Heart right ventricle (tissue), 16 donors: ENCODE results near the gene SGCD. TPM values are rescaled to one million over a fixed set of nuclear protein-coding genes. Genes with fewer than 3 reads are reported as not detected.
"Not testable (repeated sequence)": the region's sequence is repeated elsewhere in the genome, so short reads cannot be mapped to it uniquely, and the experiment has no call there.

ENCODE experiments used
- ATAC-seq, 8 donors: fragments of 200-7000 bp; cut with Tn5 transposase; one replicate each; pipeline ENCODE4 v1.9.1; 2020; ENCODE audit warnings: mild to moderate bottlenecking in 8 of 8, moderate library complexity in 8 of 8, moderate number of reproducible peaks in 1 of 8
- DNase-seq, 2 donors: peaks; one replicate each; pipeline ENCODE4 v3.0.0-alpha.2; 2020
- H3K27ac ChIP-seq, 10 donors: fragments of 200-600 bp; sonication (generic) in 2 of 10; one replicate each; pipeline versions ENCODE4 v1.5.0 to v1.8.0; 2020 to 2022; ENCODE audit warnings: mild to moderate bottlenecking in 3 of 10
- H3K27me3 ChIP-seq, 7 donors: fragments of 200-600 bp; one replicate each; pipeline ENCODE4 v1.8.0; 2021 to 2022; ENCODE audit warnings: mild to moderate bottlenecking in 2 of 7
- H3K36me3 ChIP-seq, 9 donors: fragments of 200-600 bp; sonication (generic) in 1 of 9; one replicate each; pipeline versions ENCODE4 v1.5.0 to v1.8.0; 2020 to 2022; ENCODE audit warnings: mild to moderate bottlenecking in 2 of 9
- H3K4me1 ChIP-seq, 9 donors: fragments of 200-600 bp; sonication (generic) in 1 of 9; one replicate each; pipeline versions ENCODE4 v1.5.0 to v1.8.0; 2020 to 2022; ENCODE audit warnings: mild to moderate bottlenecking in 4 of 9
- H3K4me3 ChIP-seq, 10 donors: fragments of 200-600 bp; sonication (generic) in 2 of 10; one replicate each; pipeline versions ENCODE4 v1.5.0 to v1.8.0; 2020 to 2022; ENCODE audit warnings: mild to moderate bottlenecking in 7 of 10, moderate library complexity in 2 of 10
- H3K9me3 ChIP-seq, 11 donors: fragments of 200-600 bp in 10 of 11; sonication (generic) in 2 of 11; one replicate each; pipeline versions ENCODE4 v1.5.0 to v1.8.0; 2013 to 2022; ENCODE audit warnings: mild to moderate bottlenecking in 2 of 11, control low read depth in 1 of 11, moderate library complexity in 1 of 11
- WGBS, 2 donors: extraction: QIAGEN DNeasy Blood & Tissue Kit; methylation state at CpG; one replicate each; pipeline ENCODE4 v1.1.7; 2013; ENCODE audit warnings: inconsistent platforms in 1 of 2; 5-methylcytosine and 5-hydroxymethylcytosine counted together
- intact Hi-C, 10 donors: fragments of 100-400 bp; cut with DNase I; formaldehyde crosslinking; loops; one replicate each; pipeline versions ENCODE4 v1.11.1 to v1.14.2; 2022
- polyA plus RNA-seq, 2 donors: library from polyadenylated mRNA; stranded (reverse); fragments of 200-250 nt; gene quantifications; one replicate each; pipeline ENCODE4 v1.2.3, GENCODE V29; 2013
- total RNA-seq, 10 donors: library from RNA; stranded (reverse); fragmentation: NEBNext Ultra II Directional in 3 of 10; extraction: Animal tissue kit (Norgen Biotek cat#: 25700) in 3 of 10; gene quantifications; one replicate each; pipeline versions ENCODE4 v1.2.1 to v1.2.4, GENCODE V29; 2021 to 2023
- TF ChIP-seq, protein P1 (sequence below), 9 donors: fragments of 200-600 bp; sonication (generic) in 2 of 9; IDR thresholded peaks; one replicate each; pipeline versions ENCODE4 v1.5.0 to v1.8.0; 2021 to 2022; ENCODE audit warnings: antibody characterized with exemption in 9 of 9, mild to moderate bottlenecking in 5 of 9, moderate library complexity in 1 of 9
- donor health status: Arrhythmogenic right ventricular cardiomyopathy.
- donor health status: ischemic (EF 13 %, LVEDD 7.1; RV severe dilation, severe dysfunction).
- donor health status: healthy with polysubstance abuse.
- donor health status: DM: no; HTN: yes; CAD: no.
- donor health status: DM: no; HTN: no; CAD: no.
- donor health status: ischemic (EF 25% LVEDD 6.9; RV normal size, moderate dysfunction).
- donor health status: ischemic (EF 25% LVEDD 5.7; RV mildly dilated, moderate dysfunction).
- donor health status: healthy.
- donor health status: DM: yes; HTN: yes; CAD: no.
- donor health status: Ischemic cardiomyopathy.
- donor health status: ischemic (EF 35%, LVEDD 5.7; RV mildly dilated, moderate dysfunction).
- donor health status: nonischemic (EF 11% LVEDD 7.7; RV severe dilation, severe dysfunction).
- donor health status: DM: yes; HTN: yes; CAD: no.
- donor health status: PGD.
- donor health status: ischemic (EF 29% LVEDD 5.4; RV normal size, mild dysfunction).
- donor health status: nonischemic (EF 23%, LVEDD 6.1; RV moderate dilation, normal function).

SGCD gene
- total and polyA plus RNA-seq, 12 donors, result 12.0 to 153 (median 99.6) TPM

DNA sequence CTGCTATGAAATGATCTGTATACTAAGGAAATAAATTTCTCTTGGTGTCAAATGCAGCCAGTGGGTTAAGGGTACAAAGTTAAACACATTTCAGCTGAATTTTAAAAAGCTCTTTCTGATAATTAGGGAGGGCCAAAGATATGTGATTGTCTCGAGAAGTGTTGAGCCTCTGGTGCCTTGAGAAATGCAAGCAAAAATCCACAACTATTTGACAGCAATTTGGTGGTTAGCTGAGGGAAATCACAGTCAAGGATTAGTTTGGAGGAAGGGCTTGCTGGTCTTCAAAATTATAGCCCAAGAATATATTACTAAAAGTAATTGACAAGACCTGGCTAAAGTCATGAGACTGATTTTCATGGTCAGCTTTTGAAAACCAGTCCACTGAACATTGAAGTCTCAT, 267.4 kb downstream of the SGCD start:
- 57 to 75% methylated on average over 1 of the region's 1 CpG for WGBS, 2 donors
- intact Hi-C loops, result loop anchor here in 1 of 10 donors (10.0 kb wide), 1 partner anchor 90 kb away; no protein-coding TSS in a partner anchor
- Histone ChIP-seq H3K9me3 (no peaks in the 10 kb centered on the region), H3K27me3 (no peaks in the 10 kb centered on the region), H3K27ac (peak overlapping the region in 6 of 10 donors; percentile 77 to 87 (median 82)), H3K4me1 (peaks cover 0 to 36% (median 11%) of the 10 kb centered on the region in 9 donors), H3K36me3 (no peaks in the 10 kb centered on the region), H3K4me3 (no peak overlapping the region)
- ATAC-seq, result no peak
- TF ChIP-seq, protein P1, sequence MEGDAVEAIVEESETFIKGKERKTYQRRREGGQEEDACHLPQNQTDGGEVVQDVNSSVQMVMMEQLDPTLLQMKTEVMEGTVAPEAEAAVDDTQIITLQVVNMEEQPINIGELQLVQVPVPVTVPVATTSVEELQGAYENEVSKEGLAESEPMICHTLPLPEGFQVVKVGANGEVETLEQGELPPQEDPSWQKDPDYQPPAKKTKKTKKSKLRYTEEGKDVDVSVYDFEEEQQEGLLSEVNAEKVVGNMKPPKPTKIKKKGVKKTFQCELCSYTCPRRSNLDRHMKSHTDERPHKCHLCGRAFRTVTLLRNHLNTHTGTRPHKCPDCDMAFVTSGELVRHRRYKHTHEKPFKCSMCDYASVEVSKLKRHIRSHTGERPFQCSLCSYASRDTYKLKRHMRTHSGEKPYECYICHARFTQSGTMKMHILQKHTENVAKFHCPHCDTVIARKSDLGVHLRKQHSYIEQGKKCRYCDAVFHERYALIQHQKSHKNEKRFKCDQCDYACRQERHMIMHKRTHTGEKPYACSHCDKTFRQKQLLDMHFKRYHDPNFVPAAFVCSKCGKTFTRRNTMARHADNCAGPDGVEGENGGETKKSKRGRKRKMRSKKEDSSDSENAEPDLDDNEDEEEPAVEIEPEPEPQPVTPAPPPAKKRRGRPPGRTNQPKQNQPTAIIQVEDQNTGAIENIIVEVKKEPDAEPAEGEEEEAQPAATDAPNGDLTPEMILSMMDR (IDR thresholded peaks at IDR 0.05), result no peak
- no peak for DNase-seq

DNA sequence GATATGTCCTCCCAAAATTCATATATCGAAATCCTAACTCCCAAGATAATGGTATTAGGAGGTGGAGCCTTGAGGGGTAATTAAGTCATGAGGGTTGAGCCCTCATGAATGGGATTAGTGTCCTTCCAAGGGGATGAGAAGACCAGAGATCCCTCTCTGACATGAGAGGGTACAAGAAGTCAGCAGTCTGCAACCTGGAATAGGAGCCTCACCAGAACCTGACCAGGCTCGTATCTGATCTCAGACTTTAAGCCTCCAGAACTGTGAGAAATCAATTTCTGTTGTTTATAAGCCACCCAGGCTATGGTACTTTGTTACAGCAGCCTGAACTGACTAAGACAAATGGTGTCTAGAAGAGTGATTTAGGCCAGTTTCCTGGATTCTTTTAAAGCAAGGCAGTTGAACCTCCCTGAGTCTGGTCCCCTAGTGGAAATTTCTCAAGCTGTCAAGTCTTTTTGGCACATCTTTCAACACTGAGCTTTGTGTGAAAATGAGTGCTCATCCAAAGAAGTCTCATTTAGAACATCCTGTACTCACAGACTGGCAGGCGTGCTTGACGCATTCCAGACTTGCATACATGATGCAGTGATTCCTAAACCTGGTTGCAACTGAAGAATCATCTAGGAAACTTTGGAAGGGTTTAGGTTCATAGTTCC, 268.3 kb downstream of the SGCD start:
- DNase-seq (peak; percentile 47 to 62), ATAC-seq (peak; percentile 67 to 97 (median 90))
- Histone ChIP-seq H3K4me3 (no peak overlapping the region), H3K27me3 (no peaks in the 10 kb centered on the region), H3K27ac (peak overlapping the region in 9 of 10 donors; percentile 64 to 87 (median 79)), H3K9me3 (no peaks in the 10 kb centered on the region), H3K36me3 (no peaks in the 10 kb centered on the region), H3K4me1 (peaks cover 0 to 38% (median 8%) of the 10 kb centered on the region in 9 donors)
- TF ChIP-seq, protein P1 (IDR thresholded peaks at IDR 0.05), result peak in 4 of 9 donors; percentile 10 to 40 (median 17)
- 49 to 53% methylated on average over 4 of the region's 4 CpGs for WGBS, 2 donors
- intact Hi-C loops, result loop anchor here in 2 of 10 donors (5.0 to 10.0 kb wide), 2 partner anchors 90 to 92 kb away; no protein-coding TSS in a partner anchor

DNA sequence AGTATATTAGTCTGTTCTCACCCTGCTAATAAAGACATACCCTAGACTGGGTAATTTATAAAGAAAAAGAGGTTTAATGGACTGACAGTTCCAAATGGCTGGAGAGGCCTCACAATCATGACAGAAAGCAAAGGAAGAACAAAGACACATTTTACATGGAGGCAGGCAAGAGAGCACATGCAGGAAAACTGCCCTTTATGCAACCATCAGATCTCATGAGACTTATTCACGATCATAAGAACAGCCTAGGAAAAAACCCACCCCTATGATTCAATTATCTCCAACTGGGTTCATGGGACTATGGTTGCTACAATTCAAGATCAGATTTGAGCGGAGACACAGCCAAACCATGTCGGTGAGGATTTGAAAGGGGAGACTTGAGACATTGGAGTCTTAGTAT, 270.3 kb downstream of the SGCD start:
- Histone ChIP-seq H3K27ac (peak overlapping the region in 4 of 10 donors; percentile 77 to 87 (median 83)), H3K4me1 (peaks cover 0 to 38% (median 8%) of the 10 kb centered on the region in 9 donors), H3K27me3 (no peaks in the 10 kb centered on the region), H3K4me3 (no peak overlapping the region), H3K36me3 (peaks cover 0 to 6% (median 0%) of the 10 kb centered on the region in 9 donors), H3K9me3 (peaks cover 0 to 19% (median 14%) of the 10 kb centered on the region in 11 donors)
- ATAC-seq (no peak), DNase-seq (no peak)
- 72 to 84% methylated on average over 3 of the region's 3 CpGs for WGBS, 2 donors
- TF ChIP-seq, protein P1 (IDR thresholded peaks at IDR 0.05), result no peak
- intact Hi-C loops, result loop anchor here in 2 of 10 donors (5.0 to 10.0 kb wide), 2 partner anchors 88 to 90 kb away; no protein-coding TSS in a partner anchor

DNA sequence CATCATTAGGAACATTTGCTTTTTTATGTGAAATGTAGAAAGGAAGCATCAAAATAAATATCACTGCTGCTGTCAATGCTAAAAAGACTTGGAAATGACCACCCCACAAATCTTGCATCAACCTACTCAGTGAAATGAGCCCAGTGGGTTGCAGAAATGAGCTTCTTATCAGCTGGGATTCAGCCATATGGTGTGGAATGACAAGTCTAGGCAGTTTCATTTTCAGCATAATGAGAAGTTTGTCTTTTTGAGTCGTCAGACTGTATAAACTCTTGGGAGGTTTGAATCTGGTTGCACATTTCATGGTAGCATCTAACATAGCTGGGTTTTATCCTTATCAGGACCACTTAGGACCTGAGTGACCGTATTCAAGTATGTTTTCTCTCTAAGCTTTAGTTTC, 272.0 kb downstream of the SGCD start:
- Histone ChIP-seq H3K4me1 (peaks cover 0 to 38% (median 8%) of the 10 kb centered on the region in 9 donors), H3K27me3 (no peaks in the 10 kb centered on the region), H3K9me3 (peaks cover 0 to 35% (median 23%) of the 10 kb centered on the region in 11 donors), H3K4me3 (no peak overlapping the region), H3K36me3 (peaks cover 0 to 6% (median 0%) of the 10 kb centered on the region in 9 donors), H3K27ac (peak overlapping the region in 1 of 10 donors; percentile 1)
- ATAC-seq (no peak), DNase-seq (no peak)
- 29 to 39% methylated on average over 2 of the region's 2 CpGs for WGBS, 2 donors
- intact Hi-C loops, result loop anchor here in 2 of 10 donors (5.0 to 10.0 kb wide), 2 partner anchors 86 to 88 kb away; no protein-coding TSS in a partner anchor
- TF ChIP-seq, protein P1 (IDR thresholded peaks at IDR 0.05), result no peak

DNA sequence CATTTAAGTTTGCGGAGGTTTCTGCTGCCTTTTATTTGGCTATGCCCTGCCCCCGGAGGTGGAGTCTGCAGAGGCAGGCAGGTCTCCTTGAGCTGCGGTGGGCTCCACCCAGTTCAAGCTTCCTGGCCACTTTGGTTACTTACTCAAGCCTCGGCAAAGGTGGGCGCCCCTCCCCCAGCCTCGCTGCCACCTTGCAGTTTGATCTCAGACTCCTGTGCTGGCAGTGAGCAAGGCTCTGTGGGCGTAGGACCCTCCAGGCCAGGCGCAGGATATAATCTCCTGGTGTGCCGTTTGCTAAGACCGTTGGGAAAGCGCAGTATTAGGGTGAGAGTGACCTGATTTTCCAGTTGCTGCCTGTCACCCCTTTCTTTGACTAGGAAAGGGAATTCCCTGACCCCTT, 283.6 kb downstream of the SGCD start:
- 88 to 91% methylated on average over 11 of the region's 11 CpGs for WGBS, 2 donors
- H3K4me1 ChIP-seq, DNase-seq, H3K36me3 ChIP-seq, H3K27me3 ChIP-seq, H3K4me3 ChIP-seq, H3K27ac ChIP-seq, ATAC-seq, intact Hi-C loops: not testable (repeated sequence)
- H3K9me3 ChIP-seq, result peaks cover 0 to 48% (median 7%) of the 10 kb centered on the region in 11 donors
